T-helper 2 cell (primary cell): ENCODE data around the gene TDRD7.

Source experiments
- DNase-seq, 5 experiments: peaks; one replicate each; pipeline versions ENCODE4 v3.0.0 to v3.0.0-alpha.2; 2012 to 2022

The TDRD7 gene

DNA sequence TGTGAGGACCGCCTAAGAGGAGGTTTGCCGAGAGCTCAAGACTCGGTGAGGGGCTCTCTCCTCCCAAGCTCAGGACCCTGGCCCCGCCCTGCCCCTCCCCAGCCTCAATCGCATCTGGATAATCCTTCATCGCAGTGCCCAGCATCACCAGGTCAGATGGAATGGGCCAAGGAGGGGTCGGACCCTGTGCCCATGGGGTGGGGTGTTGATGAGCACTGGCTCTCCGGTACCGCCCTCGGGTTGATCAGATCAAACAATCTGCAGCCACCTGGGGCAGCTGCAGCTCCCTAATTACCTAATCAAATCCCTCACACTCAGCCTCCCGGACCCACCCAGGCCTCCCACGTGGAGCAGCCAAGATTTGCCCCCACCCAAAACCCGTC lies 24.4 kb upstream of the TDRD7 start:
- no peak for DNase-seq

DNA sequence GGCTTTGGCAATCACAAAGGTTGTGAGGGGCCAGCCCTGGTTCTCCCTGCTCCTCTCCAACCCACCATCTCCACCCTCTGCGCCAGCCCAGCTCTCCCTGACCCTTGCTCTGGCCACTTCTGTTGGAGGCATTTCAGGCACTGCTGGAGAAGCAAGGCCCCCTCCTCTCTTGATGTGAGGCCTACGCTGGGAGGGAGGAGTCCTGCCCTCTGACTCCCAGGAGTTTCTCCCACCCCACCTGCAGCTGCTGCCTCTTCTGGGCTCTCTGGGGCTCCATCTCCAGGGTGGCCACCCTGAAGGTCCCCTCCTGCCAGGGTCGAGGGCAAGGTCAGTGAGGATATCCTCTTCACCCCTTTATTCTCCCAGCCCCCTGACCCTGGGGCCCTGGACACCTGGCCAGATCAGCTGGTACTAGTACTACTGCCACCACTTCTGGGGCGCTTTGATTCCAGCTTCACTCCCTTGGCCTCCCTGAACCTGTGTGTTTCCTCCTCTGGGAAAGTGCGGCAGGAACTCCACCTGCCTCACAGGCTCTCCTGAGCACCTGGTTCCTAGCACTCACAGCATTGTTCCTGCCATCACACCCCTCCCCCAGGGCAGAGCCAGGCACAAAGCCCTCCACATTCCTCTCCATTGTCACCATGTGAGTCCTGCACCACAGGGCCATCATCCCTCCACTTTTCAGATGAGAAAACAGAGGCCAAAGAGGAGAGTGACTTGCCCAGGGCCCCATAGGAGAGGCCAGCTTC lies 23.8 kb upstream of the TDRD7 start:
- no peak for DNase-seq

DNA sequence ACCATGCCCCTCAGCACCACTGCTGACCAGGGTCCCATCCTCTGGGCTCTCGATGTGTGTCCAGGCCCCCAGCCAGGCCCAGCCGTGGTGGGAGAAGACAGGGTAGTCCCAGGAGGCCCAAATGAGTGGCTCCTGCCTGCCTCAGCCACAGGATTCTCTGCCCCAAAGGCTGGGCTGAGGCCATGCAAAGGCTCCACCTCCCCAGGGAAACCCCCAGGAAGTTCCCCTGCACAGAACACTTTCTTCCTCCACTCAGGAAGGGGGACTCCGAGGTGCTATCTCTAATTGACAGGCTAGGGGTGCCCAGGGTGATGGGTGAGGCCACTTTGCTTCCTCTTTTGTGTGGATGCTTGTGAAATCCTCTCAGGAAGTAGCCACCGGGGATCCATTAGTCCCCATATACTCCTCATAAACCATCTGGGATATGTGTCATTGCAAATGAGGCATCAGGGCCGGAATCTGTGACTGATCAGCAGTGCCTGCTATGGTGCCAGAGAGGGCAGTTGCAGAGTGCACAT lies 23.1 kb upstream of the TDRD7 start:
- DNase-seq, result peak in 1 of 5 experiments; percentile 24

DNA sequence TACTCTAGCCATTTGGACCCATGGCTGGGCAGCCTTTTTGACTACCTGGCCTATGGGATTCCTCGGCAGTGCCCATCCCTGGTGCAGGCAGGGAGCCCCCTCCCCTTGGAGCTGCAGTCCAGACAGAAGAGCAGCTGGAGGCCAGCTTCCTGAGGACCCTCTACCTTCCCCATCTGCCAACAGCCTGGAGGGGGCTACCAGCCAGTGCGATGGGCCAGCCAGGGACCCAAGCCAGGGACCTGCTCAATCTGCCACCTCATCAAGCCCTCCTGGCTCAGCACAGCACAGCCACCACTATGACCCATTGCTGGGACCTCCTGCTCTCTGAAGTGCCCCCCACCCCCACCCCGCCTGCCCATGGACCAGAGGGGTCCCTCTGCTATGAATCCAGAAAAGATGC lies 22.6 kb upstream of the TDRD7 start:
- no peak for DNase-seq

DNA sequence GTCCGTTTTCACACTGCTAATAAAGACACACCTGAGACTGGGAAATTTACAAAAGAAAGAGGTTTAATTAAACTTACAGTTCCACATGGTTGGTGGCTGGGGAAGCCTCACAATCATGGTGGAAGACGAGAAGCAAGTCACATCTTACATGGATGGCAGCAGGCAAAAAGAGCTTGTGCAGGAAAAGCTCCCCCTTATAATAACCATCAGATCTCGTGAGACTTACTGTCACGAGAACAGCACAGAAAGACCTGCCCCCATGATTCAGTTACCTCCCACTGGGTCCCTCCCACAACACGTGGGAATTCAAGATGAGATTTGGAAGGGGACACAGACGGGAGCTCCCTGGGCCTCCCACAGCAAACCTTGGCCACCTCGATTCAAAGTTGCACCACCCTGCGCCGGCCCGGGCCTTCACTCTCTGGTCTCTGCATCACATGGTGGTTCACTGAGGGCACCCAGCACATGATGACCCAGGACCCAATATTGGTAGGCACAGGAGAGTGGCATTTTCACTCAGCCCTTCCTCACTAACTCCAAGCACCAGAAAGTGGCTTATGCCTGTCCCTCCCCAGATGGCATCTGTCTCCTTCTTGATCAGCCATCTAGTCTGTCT lies 21.0 kb upstream of the TDRD7 start:
- DNase-seq, result no peak

DNA sequence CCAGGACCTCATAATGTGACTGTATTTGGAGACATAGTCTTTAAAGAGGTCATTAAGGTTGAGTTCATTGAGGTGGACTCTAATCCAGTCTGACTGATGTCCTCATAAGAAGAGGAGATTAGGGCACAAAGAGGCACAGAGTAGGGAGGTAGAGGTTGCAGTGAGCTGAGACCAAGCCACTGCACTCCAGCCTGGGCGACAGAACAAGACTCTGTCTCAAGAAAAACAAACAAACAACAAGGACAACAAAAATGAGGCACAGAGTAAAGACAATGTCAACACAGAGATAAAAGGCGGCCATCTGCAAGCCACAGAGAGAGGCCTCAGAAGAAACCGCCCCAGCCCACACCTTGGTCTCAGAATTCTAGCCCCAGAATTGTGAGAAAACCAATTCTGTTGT lies 17.0 kb upstream of the TDRD7 start:
- DNase-seq, result no peak

DNA sequence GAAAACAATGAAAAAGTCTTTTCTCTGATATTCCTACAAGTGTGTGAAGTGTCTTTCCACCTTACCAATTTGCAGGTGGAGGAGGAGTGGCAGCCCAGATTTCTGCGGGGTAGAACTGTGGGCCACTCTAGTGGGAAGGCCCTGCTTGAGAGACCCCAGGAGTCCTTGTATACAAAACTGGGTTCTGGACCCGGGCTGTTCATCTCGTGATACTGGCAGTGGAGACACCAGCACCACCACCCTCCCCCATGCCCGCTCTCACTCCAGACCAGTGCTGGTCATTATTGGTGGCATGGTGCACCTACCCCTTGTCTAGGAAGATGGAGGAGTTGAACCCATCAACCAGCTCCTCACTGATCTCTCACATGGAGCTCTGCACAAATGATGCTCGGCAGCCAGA lies 16.2 kb upstream of the TDRD7 start:
- no peak for DNase-seq

DNA sequence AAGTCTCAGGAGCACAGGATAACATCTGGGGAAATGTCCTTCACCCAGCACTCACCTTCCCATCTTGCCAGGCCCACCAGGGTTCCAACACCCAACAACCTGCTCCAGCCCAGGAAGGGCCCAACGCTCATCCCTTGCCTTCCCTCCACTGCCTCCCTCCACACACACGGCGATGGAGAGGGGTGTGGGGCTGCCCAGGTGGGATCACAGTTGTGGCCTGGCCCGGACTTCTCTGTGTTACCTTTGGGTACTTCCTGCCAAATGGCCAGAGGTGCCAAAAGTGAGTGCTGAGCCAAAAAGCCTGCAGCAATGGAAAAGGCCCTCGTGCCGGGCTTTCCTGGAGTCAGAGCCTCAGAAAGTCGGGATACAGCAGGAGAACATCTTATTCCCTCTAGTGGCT lies 15.6 kb upstream of the TDRD7 start:
- DNase-seq, result no peak

DNA sequence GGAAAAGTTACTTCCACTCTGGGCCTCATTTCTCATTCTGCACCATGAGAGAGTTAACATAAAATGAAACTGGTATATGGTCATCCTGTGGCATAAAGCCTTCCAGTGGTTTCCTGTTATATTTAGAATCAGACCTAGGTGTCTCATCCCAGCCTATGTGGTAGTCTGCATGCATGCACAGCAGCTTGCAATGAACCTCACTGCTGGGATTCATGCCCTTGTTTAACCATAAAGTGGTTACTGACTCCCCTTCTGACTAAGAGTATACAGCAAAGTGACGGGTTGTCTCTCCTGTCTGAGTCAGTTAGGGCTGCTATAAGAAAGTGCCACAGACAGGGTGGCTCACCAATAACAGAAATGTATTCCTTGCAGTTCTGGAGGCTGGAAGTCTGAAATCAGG lies 14.7 kb upstream of the TDRD7 start:
- DNase-seq, result peak in 1 of 5 experiments; percentile 97

DNA sequence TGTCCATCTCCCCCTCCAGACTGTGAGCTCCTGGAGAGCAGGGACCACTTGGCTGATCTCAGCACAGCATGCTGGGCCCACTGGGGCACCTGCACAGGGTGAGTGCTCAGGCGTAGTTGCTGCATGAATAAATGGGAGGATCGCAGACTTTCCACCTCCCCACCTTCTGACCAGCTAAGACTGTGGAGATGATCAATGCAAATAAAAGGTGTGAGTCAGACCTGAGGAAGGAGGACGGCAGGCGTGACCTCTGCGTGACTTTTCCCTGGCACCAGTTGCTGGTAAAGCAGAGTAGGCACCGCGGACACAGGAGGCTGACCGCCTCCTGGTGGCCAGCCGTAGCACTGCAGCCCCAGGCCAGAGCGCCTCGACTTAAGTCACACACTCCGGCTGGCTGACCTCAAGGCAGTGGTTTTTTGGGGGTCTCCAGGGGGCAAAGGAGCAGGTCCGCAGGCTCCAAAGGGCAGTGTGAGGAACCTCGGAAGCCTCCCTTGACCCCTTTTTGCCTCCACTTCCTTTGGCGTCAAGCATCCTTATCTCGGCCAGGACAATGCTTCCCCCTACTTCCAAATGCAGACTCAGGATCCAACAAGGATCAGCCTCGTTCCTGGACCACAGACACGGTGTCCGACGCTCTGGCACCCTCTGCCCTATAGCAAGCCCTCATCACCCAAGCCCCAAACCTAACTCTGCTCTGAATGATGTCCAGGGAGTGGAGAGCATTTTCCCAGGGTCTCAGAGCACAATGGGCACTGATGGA lies 12.7 kb upstream of the TDRD7 start:
- DNase-seq, result peak; percentile 33 to 60 (median 50)

DNA sequence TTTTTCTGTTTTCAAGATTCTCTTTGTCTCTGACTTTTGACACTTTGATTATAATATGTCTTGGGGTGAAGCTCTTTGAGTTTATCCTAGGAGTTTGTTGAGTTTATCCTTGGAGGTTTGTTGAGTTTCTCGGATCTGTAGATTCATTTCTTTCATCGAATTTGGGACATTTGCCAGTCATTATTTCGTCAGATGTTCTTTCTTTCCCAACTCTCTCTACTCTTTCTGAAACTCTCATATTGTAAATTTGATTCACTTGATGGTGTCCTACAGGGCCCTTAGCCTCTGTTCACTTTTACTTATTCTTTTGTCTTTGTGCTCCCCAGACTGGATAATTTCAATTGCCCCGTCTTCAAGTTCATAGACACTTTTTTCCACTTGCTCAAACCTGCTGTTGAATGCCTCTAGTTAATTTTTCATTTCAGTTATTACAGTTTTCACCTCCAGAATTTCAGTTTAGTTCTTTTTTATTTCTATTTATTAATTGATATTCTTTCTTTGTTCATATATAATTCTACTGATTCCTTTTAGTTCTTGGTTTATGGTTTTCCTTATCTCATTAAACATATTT lies 8.1 kb upstream of the TDRD7 start:
- no peak for DNase-seq

DNA sequence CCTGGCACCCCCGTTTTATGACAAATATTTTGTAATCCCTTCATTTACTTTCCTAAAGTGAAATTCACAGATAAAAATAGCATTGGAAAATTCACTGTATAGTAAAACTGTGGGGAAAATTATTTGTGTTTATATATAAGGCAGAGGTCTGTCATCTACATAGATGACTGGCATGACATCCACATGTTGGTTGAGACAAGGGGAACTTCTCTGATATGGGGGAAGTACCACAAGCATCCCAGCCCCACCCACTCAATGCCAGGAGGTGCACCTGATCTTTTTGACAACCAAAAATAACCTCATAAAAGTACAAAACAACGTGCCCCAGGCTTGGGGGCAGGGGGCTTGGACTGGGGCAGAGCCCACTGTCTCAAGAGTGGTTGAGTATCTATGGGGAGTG lies 6.3 kb upstream of the TDRD7 start:
- DNase-seq, result no peak

DNA sequence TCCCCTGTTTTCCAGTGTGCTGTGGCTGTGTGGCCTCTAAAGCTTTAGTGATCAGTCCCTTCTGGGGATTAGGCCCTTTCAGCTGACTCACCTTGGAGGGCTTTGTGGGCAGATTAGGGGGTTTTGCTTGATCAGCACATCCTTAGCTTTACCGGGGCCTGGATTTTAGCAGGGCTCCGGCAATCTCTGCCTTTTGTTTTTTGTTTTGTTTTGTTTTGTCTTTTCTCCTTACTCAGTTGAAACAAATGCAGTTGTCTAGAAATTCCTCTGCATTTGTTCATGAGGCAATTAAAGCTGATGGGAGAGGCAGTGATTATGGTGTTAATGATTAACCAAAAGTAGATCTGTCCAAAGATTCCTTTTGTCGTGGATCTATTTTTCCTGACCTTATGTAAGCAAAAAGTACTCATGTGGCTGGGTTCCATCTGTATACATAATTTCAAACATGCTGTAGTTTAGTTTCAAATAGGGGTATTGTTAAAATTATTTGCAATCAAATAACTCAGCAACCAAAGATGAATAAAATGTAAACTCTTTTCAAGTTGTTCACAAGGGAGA lies 5.2 kb upstream of the TDRD7 start:
- DNase-seq, result no peak

DNA sequence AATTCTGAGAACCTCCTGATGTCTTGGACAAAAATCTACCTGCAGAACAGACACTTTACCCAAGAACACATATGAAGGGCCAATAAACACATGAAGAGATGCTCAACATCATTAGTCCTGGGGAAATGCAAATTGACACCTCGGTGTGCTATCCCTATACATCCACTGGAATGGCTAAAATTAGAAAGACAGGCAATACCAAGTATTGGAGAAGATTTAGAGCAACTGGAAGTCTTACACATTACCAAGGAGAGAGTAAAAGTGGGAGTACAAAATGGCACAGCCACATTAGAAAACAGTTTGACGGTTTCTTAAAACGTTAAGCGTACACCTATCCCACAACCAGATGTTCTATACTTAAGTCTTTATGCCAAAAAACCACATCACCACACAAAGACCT lies 3.3 kb upstream of the TDRD7 start:
- DNase-seq, result no peak

DNA sequence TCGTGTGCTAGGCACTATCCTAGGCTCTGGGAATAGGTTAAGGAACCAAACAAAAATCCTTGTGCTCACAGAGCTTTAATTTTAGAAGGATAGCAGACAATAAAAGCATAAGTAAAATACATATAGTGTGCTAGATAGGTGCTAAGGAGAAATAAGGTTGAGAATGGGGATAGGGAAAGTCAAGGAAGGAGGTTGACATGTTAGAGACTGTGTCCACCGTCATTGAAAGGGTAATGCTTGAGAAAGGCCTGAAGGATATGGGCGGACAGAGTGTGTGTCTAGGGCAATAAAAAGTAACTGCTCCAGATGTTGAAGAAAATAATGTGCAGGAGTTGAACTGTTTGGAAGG lies 482 bp upstream of the TDRD7 start:
- no peak for DNase-seq

DNA sequence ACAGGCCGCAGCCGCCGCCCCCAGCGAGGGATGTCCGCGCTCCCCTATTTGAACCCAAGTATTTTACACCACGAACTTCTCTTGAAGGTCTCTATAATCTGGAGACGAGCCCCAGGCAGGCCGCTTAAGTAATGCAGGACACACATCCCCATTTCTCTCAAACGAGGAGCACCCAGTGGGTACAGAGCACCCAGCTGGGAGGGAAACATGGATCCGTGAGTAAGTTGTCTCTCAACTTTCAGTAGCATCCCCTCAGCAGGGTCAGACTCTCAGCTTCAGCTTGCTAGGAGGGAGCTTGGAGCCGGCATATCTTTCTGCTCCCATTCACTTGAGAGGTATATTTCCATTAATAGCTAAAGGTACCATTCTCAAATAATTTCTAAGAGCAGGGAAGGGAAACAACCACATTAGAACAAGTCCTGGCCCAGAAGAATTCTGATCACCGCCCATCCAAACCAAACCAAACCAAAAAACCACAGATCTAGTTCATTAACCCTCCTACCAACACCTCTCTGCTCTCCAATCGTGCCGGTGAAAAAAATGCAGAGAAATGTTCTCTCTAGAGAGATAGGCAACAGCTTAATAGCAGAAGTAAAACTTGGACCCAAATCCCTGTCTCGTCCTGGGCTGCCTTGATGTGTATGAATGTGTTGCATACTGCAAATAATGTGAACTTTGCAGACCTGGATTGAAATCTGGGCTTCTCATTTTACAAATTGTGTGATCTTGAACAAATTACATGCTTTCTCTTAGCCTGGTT lies 910 bp downstream of the TDRD7 start:
- no peak for DNase-seq

DNA sequence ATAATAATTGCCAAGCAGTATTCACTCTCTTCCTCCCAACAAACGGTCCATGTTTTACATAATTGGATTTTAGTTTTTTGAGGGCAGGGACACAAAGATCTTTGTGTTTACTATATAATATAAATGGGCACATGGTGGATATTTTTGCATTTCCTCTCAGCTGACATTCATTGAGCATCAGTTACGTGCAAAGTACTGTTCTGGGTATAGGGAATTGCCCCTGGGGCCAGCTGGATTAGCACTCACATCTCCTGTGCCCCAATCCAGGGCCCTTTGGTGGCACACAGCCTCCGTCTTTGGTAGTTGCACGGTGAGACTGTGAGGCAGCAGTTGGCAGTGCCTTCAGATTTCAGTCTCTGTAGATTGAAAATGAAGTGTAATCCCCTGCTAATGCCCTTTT lies 1.6 kb downstream of the TDRD7 start:
- no peak for DNase-seq

DNA sequence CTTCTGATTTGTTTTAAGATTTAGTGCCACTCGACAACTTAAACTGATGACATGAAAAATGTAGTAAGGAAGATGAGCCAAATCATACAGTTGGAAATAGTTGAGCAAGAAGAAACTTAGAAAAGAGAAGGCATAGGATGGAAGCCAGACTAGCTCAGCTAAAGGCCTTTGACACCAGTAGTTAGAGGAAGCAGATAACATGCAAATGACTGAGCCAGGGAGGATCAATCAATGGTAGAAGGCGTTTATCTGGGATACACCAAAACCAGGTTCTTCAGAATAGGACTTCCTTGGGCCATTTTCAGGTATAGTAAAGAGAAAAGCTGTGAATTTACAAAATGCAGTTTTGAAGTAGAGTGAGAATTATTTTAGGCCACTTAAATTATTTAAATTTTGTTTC lies 3.2 kb downstream of the TDRD7 start:
- DNase-seq, result no peak

DNA sequence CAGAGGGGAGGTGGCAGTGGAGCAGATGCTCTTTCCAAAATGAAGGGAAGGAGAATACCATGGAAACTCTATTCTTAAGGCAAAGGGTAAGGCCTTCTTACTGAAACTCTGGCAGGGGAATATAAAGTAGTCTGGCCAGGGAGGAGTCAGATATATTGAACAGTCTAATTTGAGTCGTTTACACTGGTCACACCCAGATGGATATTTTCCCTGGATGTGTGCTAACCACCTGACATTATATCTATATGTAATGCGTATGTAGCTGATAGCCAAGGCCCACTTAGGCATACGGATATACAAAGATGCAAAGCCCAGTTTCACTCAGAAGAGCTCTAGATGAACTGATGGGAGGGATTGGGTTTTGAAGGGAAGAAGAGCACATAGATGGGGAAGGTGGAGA lies 7.0 kb downstream of the TDRD7 start:
- no peak for DNase-seq

DNA sequence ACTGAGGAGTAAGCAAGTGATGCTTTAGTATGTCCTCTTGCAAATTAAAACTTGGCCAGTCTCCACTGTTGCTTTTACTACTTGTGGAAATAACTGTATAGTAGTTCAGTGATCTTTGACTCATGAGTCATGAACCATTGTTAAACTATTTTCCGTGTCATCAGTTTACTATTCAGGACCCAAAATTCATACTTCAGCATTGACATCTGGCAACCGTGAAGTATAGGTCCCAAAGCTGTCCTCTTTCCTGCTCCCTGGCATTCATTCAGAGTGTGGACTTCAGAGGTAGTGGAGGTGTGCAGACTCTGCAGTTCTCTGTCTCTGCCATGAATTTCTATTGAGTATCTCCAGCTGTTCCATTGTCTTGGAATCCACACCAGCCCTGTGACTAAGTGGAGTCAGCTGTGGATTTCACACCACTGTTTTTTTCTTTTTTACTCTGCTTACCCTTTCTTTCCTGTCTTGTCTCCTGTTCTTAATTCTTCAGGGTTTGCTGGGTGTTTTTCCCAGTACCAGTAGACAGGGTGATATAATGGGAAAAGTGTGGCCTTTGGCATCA lies 7.5 kb downstream of the TDRD7 start:
- DNase-seq, result no peak

DNA sequence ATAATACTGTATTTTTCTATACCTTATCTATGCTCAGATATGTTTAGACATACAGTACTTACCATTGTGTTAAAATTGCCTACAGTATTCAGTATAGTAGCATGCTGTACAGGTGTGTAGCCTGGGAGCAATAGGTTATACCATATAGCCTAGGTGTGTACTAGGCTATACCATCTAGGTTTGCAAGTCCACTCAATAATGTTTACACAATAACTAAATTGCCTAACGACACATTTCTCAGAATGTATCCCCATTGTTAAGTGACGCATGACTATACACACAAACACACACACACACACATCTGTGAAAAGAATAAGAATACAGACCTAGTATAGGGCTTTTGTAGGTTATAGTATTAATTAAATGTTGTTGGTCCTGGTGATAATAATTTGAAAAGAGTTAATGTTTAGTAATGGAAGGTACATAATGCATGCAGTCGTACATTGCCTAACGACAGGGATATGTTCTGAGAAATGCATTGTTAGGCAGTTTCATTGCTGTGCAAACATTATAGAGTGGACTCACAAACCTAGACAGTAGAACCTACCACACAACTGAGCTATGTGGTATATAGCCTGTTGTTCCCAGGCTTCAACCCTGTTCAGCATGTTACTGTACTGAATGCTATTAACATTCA lies 13.6 kb downstream of the TDRD7 start:
- DNase-seq, result no peak

DNA sequence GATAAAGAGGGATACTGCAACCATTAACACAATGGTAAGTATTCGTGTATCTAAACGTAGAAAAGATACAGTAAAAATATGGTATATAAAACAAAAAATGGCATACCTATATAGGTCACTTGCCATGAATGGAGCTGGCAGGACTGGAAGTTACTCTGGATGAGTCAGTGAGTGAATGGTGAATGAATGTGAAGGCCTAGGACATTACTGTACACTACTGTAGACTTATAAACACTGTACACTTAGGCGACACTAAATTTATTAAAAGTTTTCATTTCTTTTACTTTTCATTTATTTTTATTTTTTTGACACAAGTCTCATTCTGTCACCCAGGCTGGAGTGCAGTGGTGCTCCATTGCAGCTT lies 14.1 kb downstream of the TDRD7 start:
- no peak for DNase-seq
